Type B pancreatic cell (in vitro differentiated cells): ENCODE data around the gene ANKRD6. TPM values are rescaled to one million over a fixed set of nuclear protein-coding genes. Genes with fewer than 3 reads are reported as not detected.

Source experiments
- DNase-seq: peaks from one replicate; pipeline ENCODE4 v3.0.0; 2021; ENCODE audit warnings: mixed read lengths; ENCODE audit not compliant: unreplicated experiment; ENCODE audit errors: extremely low spot score
- H3K27ac Mint-ChIP-seq: 2 replicates; pipeline ENCODE4 v1.8.0; 2021; ENCODE audit warnings: mild to moderate bottlenecking, mixed read lengths
- H3K27me3 Mint-ChIP-seq: 2 replicates; pipeline ENCODE4 v1.8.0; 2021; ENCODE audit warnings: mixed read lengths
- H3K36me3 Mint-ChIP-seq: 2 replicates; pipeline ENCODE4 v1.8.0; 2021; ENCODE audit warnings: mixed read lengths
- H3K4me1 Mint-ChIP-seq: one replicate; pipeline ENCODE4 v1.8.0; 2021; ENCODE audit warnings: mixed read lengths; ENCODE audit not compliant: unreplicated experiment
- H3K4me3 Mint-ChIP-seq: 2 replicates; pipeline ENCODE4 v1.8.0; 2021; ENCODE audit warnings: mild to moderate bottlenecking, mixed read lengths
- H3K9me3 Mint-ChIP-seq: 2 replicates; pipeline ENCODE4 v1.8.0; 2021; ENCODE audit warnings: mixed read lengths
- total RNA-seq: library from RNA; stranded (reverse); gene quantifications from 2 replicates; pipeline ENCODE4 v1.2.1, GENCODE V29; 2021; ENCODE audit warnings: low replicate concordance
- TF ChIP-seq, protein P1 (sequence below): fragments of 200-600 bp; sonication (generic); conservative IDR thresholded peaks from 2 replicates; pipeline ENCODE4 v1.5.0; 2021; ENCODE audit warnings: antibody characterized with exemption, mild to moderate bottlenecking

Gene ANKRD6
- total RNA-seq, 1 donor from 2014 or later = 34.0 TPM

DNA sequence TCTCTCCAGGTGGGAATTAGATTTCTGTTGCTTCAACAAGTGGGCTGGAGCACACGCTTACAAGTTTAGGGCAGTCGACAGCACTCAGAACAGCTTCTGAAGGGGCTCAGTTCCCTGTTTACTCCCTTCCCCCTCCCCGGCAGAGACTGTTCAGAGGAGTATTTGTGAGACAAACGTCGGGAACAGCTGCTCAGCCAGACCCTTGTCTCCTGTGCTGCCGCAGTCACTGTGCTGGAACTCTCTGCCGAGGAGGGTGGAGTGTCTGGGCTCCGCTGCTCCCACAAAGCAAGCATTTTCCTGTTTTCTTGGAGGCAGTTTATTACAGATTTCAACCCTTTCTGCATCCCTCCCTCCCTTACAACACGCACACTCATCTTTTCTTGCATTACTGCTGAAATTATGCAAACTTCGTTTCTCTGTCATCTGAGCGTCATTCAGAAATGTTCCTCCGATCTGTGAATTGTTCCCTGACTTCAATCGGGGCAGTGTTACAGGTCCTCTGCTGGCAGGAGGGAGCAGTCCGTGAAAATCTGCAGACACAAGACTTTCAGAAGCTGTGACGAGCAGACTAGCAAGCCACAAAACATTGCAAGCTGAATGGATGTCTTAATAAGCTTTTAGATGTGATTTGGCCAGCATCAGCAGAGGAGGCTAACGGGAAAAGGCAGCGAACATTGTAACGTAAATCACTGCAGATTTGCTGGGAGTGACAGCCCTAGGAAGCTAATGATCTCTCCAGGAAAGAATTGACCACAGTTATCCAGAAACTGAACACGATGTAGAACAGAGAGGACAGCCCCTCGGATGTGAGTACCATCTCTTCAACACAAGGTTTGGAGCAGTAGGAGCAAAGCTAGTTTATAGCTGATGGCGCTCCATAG, 129.4 kb downstream of the ANKRD6 start:
- peak overlapping the region; percentile 58 for H3K4me3 Mint-ChIP-seq
- H3K36me3 Mint-ChIP-seq = peaks cover 6% of the 10 kb centered on the region
- no peak for DNase-seq
- H3K27me3 Mint-ChIP-seq = no peaks in the 10 kb centered on the region
- no peak overlapping the region for H3K27ac Mint-ChIP-seq
- peaks cover 7% of the 10 kb centered on the region for H3K9me3 Mint-ChIP-seq
- TF ChIP-seq, protein P1, sequence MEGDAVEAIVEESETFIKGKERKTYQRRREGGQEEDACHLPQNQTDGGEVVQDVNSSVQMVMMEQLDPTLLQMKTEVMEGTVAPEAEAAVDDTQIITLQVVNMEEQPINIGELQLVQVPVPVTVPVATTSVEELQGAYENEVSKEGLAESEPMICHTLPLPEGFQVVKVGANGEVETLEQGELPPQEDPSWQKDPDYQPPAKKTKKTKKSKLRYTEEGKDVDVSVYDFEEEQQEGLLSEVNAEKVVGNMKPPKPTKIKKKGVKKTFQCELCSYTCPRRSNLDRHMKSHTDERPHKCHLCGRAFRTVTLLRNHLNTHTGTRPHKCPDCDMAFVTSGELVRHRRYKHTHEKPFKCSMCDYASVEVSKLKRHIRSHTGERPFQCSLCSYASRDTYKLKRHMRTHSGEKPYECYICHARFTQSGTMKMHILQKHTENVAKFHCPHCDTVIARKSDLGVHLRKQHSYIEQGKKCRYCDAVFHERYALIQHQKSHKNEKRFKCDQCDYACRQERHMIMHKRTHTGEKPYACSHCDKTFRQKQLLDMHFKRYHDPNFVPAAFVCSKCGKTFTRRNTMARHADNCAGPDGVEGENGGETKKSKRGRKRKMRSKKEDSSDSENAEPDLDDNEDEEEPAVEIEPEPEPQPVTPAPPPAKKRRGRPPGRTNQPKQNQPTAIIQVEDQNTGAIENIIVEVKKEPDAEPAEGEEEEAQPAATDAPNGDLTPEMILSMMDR = peak; percentile 28
- peaks cover 40% of the 10 kb centered on the region for H3K4me1 Mint-ChIP-seq

DNA sequence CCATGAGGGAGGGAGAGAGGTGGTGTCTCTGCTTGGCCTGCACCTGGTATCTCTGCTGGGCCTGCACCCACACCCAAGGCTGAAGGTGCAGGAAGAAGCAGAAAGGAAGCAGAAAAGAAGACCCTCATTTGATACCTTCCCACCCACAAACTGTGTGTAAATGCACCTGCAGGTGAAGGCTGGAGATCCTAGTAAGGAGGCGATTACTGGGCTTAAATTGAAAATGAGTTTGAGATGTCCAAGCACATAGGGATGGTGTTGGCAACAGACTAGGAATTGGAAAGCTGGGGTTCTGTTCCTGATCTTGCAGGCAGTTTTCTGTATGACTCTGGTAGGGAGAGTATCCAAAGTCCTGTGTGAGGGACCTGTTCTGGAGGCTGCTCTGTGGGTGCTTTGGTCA, 130.9 kb downstream of the ANKRD6 start:
- H3K4me3 Mint-ChIP-seq = no peak overlapping the region

DNA sequence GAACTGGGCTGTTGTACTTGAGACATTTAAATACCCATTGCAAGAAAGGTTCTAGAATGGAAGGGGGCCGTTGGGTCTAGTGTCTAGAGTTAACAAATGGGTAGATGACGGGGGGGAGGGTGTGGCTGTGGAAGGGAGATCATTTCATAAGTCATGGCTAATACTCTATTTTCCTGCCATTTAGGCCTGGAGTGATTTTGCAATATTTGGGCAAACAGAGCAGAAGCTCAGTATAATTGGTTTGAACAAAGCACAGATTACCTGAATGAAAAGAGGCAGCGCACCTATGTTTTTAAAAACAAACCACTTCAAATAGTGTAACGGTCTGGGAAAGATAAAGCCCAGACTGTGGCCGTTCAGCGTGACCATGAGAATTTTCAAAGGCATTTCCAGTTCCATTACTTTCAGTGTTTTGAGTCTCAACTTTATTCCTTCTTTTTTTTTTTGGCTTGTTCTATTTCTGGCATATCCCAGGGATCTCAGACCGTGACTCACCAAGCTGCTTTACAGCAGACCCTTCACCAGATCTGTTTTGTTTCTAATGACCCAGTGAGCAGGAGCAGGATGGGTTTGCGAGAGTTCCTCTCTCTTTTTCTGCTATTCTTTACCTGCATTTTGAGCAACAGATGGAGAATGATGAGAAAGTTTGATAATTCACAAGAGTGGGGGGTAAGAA, 131.9 kb downstream of the ANKRD6 start:
- Mint-ChIP-seq H3K4me1 (peaks cover 48% of the 10 kb centered on the region), H3K4me3 (no peak overlapping the region), H3K27ac (no peak overlapping the region), H3K27me3 (no peaks in the 10 kb centered on the region), H3K36me3 (peaks cover 3% of the 10 kb centered on the region), H3K9me3 (no peaks in the 10 kb centered on the region)
- TF ChIP-seq, protein P1 = no peak
- no peak for DNase-seq

More for the DNA sequence above, 130.9 kb downstream of the ANKRD6 start:
- Mint-ChIP-seq H3K4me1 (peaks cover 48% of the 10 kb centered on the region), H3K36me3 (peaks cover 8% of the 10 kb centered on the region), H3K9me3 (peaks cover 5% of the 10 kb centered on the region), H3K27ac (no peak overlapping the region), H3K27me3 (no peaks in the 10 kb centered on the region)
- no peak for DNase-seq
- TF ChIP-seq, protein P1 = no peak

DNA sequence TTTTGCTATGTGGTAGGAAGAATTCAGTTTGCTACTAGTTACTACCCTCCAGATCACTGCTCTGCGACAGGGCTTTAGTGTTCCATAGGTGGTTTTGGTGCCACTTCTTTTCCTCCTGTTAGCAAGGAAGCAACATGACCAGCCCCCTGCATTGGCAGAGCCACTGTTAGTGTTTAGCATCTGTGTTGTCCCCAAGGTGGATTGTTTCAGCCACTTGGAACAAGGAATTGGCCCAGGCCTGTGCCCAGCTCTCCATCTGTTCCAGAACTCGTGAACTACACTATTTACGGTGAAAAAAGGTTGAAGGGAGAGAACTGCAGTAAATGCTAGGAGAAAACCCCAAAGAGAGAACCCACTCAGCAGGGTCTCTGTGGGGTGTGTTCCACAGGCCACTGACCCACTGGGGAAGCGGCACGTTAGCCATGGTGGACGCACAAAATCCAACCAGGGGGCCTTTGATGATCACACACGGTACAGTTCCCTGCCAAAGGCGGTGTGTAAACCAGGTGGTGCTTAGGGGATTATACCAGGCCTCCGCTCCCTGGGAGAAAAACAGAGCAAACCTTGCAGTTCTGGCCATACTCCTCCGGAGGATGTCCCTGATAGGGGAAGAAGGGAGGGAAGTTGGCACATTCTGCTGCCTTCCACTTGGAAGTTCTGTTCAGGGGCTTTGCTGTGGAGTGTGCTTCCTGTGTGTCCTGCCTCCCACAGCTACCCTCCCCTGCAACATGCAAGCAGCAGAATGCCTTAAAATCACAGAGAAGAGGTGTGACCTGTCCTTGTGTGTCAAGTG, 133.3 kb downstream of the ANKRD6 start:
- no peaks in the 10 kb centered on the region for H3K27me3 Mint-ChIP-seq
- H3K9me3 Mint-ChIP-seq = no peaks in the 10 kb centered on the region
- DNase-seq = no peak
- no peak overlapping the region for H3K27ac Mint-ChIP-seq
- peaks cover 48% of the 10 kb centered on the region for H3K4me1 Mint-ChIP-seq
- no peak overlapping the region for H3K4me3 Mint-ChIP-seq
- peaks cover 5% of the 10 kb centered on the region for H3K36me3 Mint-ChIP-seq
- TF ChIP-seq, protein P1 = no peak

DNA sequence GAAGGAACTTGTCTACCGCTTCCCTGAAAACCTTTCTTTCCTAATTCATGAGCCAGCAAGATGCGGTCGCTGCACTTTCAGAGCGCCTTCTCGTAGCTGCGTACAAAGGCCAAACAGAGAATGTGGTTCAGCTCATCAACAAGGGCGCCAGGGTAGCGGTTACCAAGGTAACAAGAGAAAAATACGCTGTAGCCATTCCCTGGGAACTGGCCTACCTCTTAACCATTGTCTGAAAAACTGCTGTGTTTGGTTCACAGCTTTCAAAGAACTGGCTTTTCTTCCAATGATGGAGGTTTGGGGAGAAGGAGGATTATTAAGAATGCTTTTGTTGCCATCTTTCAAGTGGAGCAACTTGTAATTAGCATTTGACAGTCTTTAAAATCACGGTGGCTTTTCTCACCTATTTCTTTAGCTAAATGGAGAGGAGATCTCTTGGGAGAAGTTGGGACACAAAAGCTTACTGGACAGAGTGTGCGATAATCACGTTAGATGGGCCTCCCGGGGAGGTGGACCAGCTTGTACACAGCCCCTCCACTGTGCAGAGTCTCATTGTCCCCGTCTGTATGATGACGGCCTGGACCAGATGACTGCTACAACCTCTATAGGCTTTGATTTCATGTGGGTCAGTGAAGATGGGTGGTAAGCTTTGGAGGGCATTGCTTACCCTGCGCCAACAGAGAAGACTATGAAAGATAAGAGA, 134.1 kb downstream of the ANKRD6 start:
- peaks cover 14% of the 10 kb centered on the region for H3K36me3 Mint-ChIP-seq
- no peaks in the 10 kb centered on the region for H3K9me3 Mint-ChIP-seq
- no peak overlapping the region for H3K4me3 Mint-ChIP-seq
- H3K27ac Mint-ChIP-seq = no peak overlapping the region
- no peaks in the 10 kb centered on the region for H3K27me3 Mint-ChIP-seq
- no peak for DNase-seq
- peaks cover 44% of the 10 kb centered on the region for H3K4me1 Mint-ChIP-seq
- TF ChIP-seq, protein P1 = no peak
